VCaP (cell line): Measurements from ENCODE around the gene AIF1.
A peak's percentile ranks its signal among the peaks of the same experiment; 100 is the strongest.

Experiments
- H3K27ac ChIP-seq: fragments of 450-650 bp; 2 replicates; pipeline ENCODE4 v1.5.1; 2017
- TF ChIP-seq, protein P1 (sequence below): fragments of 450-650 bp; conservative IDR thresholded peaks from 2 replicates; pipeline ENCODE4 v1.5.1; 2017; ENCODE audit warnings: mild to moderate bottlenecking, moderate library complexity

Gene AIF1

DNA sequence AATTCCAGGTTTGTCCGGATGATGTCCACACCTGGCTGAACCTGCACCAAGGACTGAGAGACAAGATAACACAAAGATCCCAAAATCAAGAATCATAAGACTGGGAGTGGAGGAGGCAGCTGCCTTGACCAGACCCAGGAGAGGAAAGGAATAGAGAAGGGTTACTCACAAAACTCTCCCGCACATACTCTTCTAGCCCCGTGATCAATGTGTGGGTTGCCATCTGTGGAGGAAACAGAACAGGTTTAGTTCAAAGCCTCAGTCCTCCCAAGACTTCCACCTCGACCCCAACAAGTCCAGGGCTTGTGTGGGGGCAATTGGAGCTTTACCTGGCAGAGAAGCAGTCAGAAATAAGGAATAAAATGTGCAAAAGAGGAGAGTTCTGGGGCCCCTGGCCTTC is 26.3 kb downstream of the AIF1 start:
- TF ChIP-seq, protein P1, sequence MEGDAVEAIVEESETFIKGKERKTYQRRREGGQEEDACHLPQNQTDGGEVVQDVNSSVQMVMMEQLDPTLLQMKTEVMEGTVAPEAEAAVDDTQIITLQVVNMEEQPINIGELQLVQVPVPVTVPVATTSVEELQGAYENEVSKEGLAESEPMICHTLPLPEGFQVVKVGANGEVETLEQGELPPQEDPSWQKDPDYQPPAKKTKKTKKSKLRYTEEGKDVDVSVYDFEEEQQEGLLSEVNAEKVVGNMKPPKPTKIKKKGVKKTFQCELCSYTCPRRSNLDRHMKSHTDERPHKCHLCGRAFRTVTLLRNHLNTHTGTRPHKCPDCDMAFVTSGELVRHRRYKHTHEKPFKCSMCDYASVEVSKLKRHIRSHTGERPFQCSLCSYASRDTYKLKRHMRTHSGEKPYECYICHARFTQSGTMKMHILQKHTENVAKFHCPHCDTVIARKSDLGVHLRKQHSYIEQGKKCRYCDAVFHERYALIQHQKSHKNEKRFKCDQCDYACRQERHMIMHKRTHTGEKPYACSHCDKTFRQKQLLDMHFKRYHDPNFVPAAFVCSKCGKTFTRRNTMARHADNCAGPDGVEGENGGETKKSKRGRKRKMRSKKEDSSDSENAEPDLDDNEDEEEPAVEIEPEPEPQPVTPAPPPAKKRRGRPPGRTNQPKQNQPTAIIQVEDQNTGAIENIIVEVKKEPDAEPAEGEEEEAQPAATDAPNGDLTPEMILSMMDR = no peak
- H3K27ac ChIP-seq = no peak overlapping the region

DNA sequence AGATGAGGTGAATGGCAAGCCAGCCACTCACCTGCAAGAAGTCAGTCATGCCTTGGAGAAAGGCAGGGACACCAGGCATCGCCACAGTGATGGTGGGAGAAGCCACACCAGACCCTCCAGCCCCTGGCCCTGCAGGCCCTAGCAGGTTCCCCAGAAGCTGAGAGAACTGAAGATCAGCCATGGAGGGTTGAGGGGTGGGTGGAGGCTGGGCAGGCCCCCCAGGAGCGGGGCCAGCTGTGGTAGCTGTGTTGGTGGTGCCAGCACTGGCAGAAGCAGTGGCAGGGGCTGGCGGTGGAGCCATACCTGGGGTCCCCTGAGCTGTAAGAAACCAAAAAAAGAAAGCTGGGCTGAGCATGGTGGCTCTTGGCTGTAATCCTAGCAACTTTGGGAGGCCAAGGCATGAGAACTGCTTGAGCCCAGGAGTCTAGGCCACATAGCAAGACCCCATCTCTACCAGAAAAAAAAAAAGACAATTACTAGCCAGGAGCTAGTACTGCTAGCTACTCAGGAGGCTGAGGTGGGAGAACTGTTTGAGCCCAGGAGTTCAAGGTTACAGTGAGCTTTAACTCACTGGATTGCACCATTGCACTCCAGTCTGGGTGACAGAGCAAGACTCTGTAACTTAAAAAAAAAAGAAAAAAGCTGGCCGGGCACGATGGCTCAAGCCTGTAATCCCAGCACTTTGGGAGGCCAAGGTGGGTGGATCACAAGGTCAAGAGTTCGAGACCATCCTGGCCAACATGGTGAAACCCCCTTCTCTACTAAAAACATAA is 27.9 kb downstream of the AIF1 start:
- no peak overlapping the region for H3K27ac ChIP-seq
- TF ChIP-seq, protein P1 = no peak

DNA sequence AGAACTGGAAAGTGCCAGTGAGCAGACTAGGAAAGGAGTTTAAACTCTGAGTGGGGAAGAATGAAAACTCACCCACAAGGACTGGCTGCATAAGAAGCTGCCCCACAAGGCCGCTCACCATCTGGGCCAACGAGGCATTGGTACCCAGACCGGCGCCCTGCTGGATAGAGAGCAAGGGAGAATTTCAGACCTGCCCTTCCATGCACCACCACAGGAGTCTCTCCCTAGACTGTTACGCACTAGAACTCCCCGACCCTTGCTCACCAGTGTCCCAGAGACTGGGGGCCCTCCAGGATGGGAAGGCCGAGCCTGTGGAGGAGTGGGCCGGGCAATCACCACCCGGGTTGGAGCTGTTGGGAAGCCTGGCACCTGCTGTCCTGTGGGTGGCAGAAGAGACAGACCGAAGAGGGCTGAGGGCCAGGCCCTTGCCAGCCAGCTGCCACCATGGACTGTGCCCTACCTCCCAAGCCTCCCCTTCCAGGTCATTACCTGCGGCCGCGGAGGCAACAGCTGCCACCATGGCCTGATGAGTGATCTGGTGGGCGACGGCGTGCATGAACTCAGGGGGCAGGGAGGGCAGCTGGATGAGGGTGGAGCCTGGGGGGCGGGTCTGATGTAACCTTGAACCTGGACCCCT is 28.9 kb downstream of the AIF1 start:
- TF ChIP-seq, protein P1 = no peak
- H3K27ac ChIP-seq = no peak overlapping the region

DNA sequence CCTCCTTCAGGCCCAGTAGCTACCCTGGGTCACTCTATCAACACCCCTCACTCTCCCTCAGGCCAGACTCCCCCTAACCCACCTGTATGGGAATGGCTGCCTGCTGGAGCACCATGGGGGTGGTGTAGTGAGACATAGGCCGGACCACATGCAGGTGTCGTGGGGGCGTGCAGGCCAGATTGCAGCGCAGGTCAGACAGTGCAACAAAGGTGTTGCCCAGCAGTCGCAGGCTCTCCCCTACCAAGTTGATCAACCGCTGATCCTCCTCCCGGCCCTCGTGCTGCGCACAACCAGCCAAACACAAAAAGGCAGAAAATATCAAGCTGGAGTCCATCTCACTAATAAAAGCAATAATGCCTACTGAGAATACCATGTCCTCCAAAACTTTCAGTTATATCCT is 30.3 kb downstream of the AIF1 start:
- no peak overlapping the region for H3K27ac ChIP-seq
- TF ChIP-seq, protein P1 = no peak

DNA sequence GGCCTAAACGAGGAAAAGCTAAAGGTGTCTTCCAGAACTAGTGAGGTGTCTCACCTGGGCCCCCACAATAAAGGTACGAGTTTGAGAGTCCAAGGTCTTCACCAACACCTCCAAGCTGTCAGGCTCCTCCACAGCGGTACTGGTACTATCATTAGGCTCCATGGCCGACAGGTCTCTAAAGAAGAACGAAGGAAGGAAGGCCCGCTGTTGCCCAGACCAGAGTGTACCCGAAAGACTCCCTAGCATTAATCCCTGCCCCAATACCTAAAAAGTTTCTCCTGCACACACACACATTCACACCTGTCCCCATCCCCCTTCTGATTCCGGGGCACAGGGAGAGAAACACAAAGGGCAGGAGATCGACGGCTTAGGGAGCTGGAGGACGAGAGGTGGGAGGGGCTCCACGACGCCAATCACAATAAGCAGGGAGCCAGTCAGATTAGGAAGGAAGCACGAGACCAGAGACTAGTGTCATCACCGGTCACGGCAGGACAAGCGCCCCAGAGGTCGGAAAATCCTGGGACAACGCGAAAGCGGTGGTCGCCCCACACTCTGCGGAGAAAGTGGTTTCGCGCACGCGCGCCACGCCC is 36.7 kb downstream of the AIF1 start:
- TF ChIP-seq, protein P1 = no peak
- H3K27ac ChIP-seq = peak overlapping the region; percentile 97

DNA sequence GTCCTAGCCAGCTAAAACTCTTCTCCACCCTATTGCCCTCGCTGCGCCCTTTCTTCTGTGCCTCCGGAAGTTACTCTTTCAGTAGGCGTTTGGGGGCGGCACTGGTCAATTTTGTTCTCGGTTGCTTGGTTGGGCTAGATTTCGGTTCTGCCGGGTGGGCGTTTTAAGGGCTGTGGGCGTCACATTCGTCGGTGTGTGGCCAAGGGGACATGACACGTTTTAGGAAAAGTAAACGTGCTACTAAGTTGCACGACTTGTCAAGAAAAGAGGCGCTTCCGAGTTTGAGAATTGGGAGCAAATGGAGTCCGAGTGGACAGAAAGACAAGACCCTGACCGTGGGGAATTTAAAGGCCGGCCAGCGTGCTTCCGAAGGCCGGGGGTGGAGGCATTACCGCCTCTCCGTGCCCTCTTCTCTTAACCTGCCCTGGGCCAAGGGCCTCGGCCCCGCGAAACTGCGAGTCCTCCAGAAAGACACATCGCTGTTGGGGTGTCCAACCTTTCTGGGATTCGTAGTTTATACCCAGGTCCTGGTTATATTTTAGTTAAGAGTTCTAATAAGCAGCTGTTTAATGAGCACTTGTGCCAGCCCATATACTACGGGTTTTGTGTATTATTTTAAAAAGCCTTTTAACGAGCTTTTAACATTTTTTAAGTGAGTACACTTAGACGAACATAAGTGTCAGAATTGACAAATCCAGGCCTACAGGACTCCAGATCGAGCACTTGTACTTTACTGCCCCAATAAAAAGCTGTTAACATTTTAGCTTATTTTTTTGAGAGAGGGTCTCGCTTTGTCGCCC is 38.1 kb downstream of the AIF1 start:
- TF ChIP-seq, protein P1 = no peak
- peak overlapping the region; percentile 97 for H3K27ac ChIP-seq
